Aorta (tissue), 5 donors: ENCODE results near the gene C10orf90. TPM values are rescaled to one million over a fixed set of nuclear protein-coding genes. Genes with fewer than 3 reads are reported as not detected.

Source experiments
- ATAC-seq: fragments of 200-7000 bp; cut with Tn5 transposase; one replicate; pipeline ENCODE4 v1.9.1; 2022; ENCODE audit warnings: moderate library complexity; ENCODE audit not compliant: low FRiP score
- DNase-seq, 2 donors: peaks; one replicate each; pipeline ENCODE4 v3.0.0-alpha.2; 2020
- H3K27ac ChIP-seq, 2 donors: one replicate each; pipeline ENCODE4 v1.5.1; 2013; ENCODE audit warnings: low read length in 2 of 2, mild to moderate bottlenecking in 2 of 2, moderate library complexity in 2 of 2, control low read depth in 1 of 2, inconsistent platforms in 1 of 2, low read depth in 1 of 2
- H3K27me3 ChIP-seq, 2 donors: one replicate each; pipeline ENCODE4 v1.6.1; 2013; ENCODE audit warnings: control low read depth in 1 of 2, low read length in 1 of 2, mild to moderate bottlenecking in 1 of 2, moderate library complexity in 1 of 2; ENCODE audit not compliant: insufficient read depth in 2 of 2, control insufficient read depth in 1 of 2
- H3K36me3 ChIP-seq, 2 donors: one replicate each; pipeline ENCODE4 v1.6.1; 2013; ENCODE audit warnings: control low read depth in 1 of 2, low read length in 1 of 2, mild to moderate bottlenecking in 1 of 2; ENCODE audit not compliant: insufficient read depth in 2 of 2, control insufficient read depth in 1 of 2
- H3K4me1 ChIP-seq, 2 donors: one replicate each; pipeline ENCODE4 v1.6.1; 2013; ENCODE audit warnings: low read length in 2 of 2, control low read depth in 1 of 2, mild to moderate bottlenecking in 1 of 2, moderate library complexity in 1 of 2; ENCODE audit not compliant: insufficient read depth in 2 of 2, control insufficient read depth in 1 of 2
- H3K4me3 ChIP-seq, 2 donors: one replicate each; pipeline ENCODE4 v1.5.1; 2013; ENCODE audit warnings: low read length in 2 of 2, control low read depth in 1 of 2, mild to moderate bottlenecking in 1 of 2
- H3K9me3 ChIP-seq: one replicate; pipeline ENCODE4 v1.6.1; 2013; ENCODE audit warnings: mild to moderate bottlenecking, low read length; ENCODE audit not compliant: control insufficient read depth
- WGBS, 2 donors: extraction: QIAGEN DNeasy Blood & Tissue Kit; methylation state at CpG; one replicate each; pipeline ENCODE4 v1.1.7; 2013; 5-methylcytosine and 5-hydroxymethylcytosine counted together
- intact Hi-C, 2 donors: fragments of 100-400 bp; cut with DNase I; formaldehyde crosslinking; loops; one replicate each; pipeline versions ENCODE4 v1.14.2 to v1.15.0; 2022
- polyA plus RNA-seq, 2 donors: library from polyadenylated mRNA; stranded (reverse); fragments of 200-250 nt; gene quantifications; one replicate each; pipeline ENCODE4 v1.2.3, GENCODE V29; 2013
- total RNA-seq, 2 donors: library from RNA; stranded (reverse); fragmentation: NEBNext Ultra II Directional; extraction: Animal tissue kit (Norgen Biotek cat#: 25700); gene quantifications; one replicate each; pipeline ENCODE4 v1.2.1, GENCODE V29; 2021
- donor health status: healthy with polysubstance abuse.
- donor health status: Bipolar disorder and iron deficiency.
- donor health status: DM: no; HTN: no; CAD: no.
- donor health status: DM: no; HTN: no; CAD: no.
- donor health status: DM: yes; HTN: yes; CAD: no.

The C10orf90 gene
- total and polyA plus RNA-seq, 4 donors, result not detected

DNA sequence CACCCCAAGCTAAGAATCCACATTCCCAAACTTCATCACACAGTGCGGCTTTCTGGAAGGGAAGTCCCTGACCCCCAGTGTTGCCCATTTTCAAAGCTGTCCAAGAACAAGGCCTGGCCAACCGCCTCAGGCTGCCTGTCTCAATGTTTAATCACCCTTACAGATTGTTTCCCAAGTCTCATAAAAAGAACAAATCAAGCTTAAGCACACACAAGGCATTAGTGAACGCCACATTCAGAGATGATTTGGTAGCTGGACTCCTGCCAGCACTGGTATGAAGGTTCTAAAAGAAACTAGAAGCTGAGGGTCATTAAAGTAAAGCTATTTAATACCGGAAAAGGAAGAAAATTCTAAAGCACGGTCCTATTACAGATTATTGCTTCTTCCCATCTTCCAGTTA, 35.6 kb downstream of the C10orf90 start:
- DNase-seq, result no peak
- Histone ChIP-seq H3K27me3 (no peaks in the 10 kb centered on the region), H3K9me3 (no peaks in the 10 kb centered on the region), H3K36me3 (no peaks in the 10 kb centered on the region), H3K4me1 (no peaks in the 10 kb centered on the region), H3K27ac (no peak overlapping the region), H3K4me3 (no peak overlapping the region)
- no peak for ATAC-seq
- intact Hi-C loops, result no loop called here
- WGBS, 2 donors, result 32 to 53% methylated on average over 5 of the region's 5 CpGs

DNA sequence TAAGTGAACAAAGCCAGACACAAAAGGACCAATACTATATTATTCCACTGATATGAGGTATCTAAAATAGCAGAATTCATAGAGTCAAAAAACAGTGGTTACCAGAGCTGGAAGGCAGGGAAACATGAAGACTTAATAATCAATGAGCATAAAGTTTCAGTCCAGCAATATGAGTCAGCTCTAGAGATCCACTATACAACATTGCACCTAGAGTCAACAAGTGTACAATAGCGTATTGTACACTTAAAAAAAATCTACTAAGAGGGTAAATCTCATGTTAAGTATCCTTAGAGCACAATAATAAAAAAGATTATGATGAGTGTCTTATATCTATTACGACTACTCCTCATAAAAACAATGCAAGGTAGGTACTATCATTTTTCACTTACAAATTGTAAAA, 36.1 kb downstream of the C10orf90 start:
- no peaks in the 10 kb centered on the region for H3K9me3 ChIP-seq
- whole genome bisulfite sequencing, 2 donors, result 89 to 91% methylated on average over 2 of the region's 2 CpGs
- DNase-seq (no peak), ATAC-seq (no peak)
- no peaks in the 10 kb centered on the region for H3K4me1 ChIP-seq
- no peaks in the 10 kb centered on the region for H3K36me3 ChIP-seq
- intact Hi-C loops, result no loop called here
- H3K27me3 ChIP-seq, result no peaks in the 10 kb centered on the region
- no peak overlapping the region for H3K27ac ChIP-seq
- no peak overlapping the region for H3K4me3 ChIP-seq

DNA sequence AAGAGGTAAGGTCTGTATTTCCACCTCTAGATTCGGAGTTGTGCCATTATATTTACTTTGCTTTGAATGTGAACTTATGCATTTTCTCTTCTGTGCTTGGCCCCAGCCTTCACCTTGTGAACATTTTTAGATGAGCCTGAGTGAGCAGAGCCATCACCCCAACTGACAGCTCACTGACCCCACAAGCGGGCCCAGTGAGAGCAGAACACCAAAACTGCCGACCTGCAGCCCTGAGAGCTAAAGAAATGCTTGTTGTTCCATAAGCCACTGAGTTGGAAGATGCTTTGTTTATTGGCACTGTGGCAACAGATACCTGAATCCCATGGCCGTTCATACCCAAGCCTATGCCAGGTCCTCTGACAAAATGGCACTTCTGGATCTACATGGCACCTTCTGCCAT, 37.8 kb downstream of the C10orf90 start:
- Histone ChIP-seq H3K36me3 (no peaks in the 10 kb centered on the region), H3K4me3 (no peak overlapping the region), H3K9me3 (no peaks in the 10 kb centered on the region), H3K4me1 (no peaks in the 10 kb centered on the region), H3K27me3 (no peaks in the 10 kb centered on the region), H3K27ac (no peak overlapping the region)
- ATAC-seq (no peak), DNase-seq (no peak)
- 74 to 75% methylated on average over 4 of the region's 4 CpGs for WGBS, 2 donors
- intact Hi-C loops, result no loop called here

DNA sequence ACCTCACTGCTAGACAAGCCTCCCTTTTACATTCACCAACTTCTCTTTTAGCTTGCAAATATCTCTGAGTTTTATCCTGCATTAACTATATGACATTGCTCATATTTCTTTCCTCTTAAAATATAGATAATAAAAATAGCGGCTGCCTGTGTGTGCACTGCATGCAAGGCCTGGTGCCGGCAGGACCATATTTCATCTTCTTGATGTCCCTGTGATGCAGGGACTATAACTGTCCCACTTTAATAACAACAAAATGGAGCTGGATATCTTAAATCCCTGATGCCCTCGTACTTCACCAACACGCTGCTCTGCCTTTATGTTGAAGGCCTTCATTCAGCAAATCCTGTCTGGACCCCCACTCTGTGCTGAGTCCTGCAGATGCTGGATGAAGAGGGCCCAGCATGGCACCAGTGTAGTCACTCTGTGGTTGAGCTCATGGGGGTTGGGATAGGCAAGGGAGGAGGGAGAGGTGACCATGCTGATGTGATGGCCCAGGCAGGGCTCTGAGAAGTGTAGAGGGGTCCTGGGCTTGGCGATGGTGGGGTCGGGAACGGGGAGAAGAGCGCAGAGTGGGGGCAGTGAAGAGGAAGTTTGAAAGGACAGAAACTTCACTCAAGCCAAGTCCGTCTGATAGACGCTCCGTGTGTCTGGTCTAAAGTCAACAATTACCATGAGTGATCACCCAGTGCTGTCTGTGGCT, 40.4 kb downstream of the C10orf90 start:
- Histone ChIP-seq H3K27ac (no peak overlapping the region), H3K9me3 (no peaks in the 10 kb centered on the region), H3K36me3 (no peaks in the 10 kb centered on the region), H3K4me3 (no peak overlapping the region), H3K4me1 (no peaks in the 10 kb centered on the region), H3K27me3 (no peaks in the 10 kb centered on the region)
- no peak for ATAC-seq
- WGBS, 2 donors, result 56 to 61% methylated on average over 11 of the region's 11 CpGs
- no peak for DNase-seq
- intact Hi-C loops, result no loop called here

DNA sequence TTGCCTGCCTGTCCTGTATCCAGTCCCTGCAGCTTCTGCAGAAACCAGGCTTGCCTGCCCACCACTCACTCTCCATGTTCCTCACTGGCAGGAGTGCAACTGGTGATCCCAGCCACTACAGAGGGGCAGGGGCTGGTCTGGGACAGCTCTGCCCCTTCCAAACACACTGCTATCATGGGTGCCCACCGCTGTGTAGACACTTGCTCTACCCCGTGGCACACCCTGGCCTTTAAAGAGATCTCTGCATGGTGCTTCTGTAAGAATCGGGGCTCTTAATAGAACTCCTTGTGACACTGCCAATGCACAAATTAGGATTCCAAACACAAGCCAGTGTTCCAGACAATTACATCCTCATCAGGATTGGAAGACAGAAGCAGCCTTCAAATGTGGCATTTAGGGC, 41.7 kb downstream of the C10orf90 start:
- no peaks in the 10 kb centered on the region for H3K36me3 ChIP-seq
- no peaks in the 10 kb centered on the region for H3K9me3 ChIP-seq
- WGBS, 2 donors, result 79 to 84% methylated on average over 3 of the region's 3 CpGs
- H3K27me3 ChIP-seq, result no peaks in the 10 kb centered on the region
- no peak overlapping the region for H3K27ac ChIP-seq
- no peaks in the 10 kb centered on the region for H3K4me1 ChIP-seq
- no peak overlapping the region for H3K4me3 ChIP-seq
- DNase-seq (no peak), ATAC-seq (no peak)
- intact Hi-C loops, result no loop called here

DNA sequence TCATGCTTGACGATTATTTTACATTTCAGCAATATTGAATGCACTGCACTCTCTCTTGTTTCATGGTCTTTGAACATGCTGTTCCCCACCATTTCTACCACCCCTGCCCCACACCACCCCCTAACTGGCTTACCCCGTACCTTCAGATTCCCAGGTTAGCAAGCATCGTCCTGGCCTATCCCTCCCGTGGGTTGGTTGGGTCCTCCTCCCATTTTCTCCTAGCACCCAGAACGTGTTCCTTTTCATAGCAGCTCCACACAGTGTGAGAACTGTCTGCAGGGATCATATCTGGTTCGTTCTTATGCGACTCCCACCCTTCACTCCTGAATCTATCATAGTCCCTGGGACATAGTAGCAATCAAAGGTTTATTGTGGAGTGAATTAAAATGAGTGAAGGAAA, 48.6 kb downstream of the C10orf90 start:
- Histone ChIP-seq H3K27me3 (no peaks in the 10 kb centered on the region), H3K4me3 (no peak overlapping the region), H3K27ac (no peak overlapping the region), H3K36me3 (no peaks in the 10 kb centered on the region), H3K4me1 (no peaks in the 10 kb centered on the region), H3K9me3 (no peaks in the 10 kb centered on the region)
- WGBS, 2 donors, result 76 to 78% methylated on average over 7 of the region's 7 CpGs
- intact Hi-C loops, result no loop called here
- no peak for ATAC-seq
- DNase-seq, result no peak

DNA sequence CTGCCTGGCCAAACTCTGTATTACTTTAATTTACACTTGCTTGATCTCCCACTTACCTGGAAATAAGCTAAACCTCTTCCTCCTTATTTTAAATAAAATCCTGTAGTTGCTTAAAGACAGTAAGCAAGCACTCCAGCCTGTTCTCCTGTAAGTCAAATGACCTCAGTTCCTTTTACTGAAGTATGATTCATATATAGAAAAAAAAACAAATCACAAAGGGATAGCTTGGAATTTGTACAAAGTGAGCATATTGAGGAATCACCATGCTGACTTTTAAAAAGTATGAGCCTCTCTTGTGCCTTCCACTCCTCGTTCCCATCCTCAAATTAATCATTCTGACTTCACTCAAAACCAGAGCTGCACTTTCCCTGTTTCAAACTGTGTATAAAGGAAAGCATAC, 52.0 kb downstream of the C10orf90 start:
- Histone ChIP-seq H3K4me1 (no peaks in the 10 kb centered on the region), H3K9me3 (no peaks in the 10 kb centered on the region), H3K36me3 (no peaks in the 10 kb centered on the region), H3K27me3 (no peaks in the 10 kb centered on the region), H3K27ac (no peak overlapping the region), H3K4me3 (no peak overlapping the region)
- no peak for ATAC-seq
- intact Hi-C loops, result no loop called here
- 19 to 31% methylated on average over 1 of the region's 1 CpG for WGBS, 2 donors
- DNase-seq, result no peak

DNA sequence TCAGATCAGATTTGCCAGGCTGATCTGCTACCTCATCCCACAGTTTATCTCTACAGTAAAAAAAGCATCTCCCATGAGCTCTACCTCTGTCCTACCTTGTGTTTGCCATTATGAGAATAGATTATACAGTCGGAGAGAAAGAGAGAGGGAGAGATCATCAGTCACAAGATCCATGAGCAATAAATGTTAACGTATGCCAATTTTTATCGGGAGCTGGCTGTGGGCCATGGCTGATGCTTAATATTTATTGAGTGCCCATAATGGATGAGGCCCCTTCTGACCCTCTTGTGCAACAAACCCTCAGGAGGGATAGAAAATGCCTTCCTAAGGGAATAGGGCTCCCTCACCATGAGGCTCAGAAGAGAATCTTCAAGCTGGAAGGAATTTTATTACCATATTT, 52.8 kb downstream of the C10orf90 start:
- 80 to 85% methylated on average over 3 of the region's 3 CpGs for WGBS, 2 donors
- no peak for DNase-seq
- intact Hi-C loops, result no loop called here
- H3K27ac ChIP-seq, result no peak overlapping the region
- no peak for ATAC-seq
- H3K9me3 ChIP-seq, result no peaks in the 10 kb centered on the region
- H3K4me3 ChIP-seq, result no peak overlapping the region
- H3K4me1 ChIP-seq, result no peaks in the 10 kb centered on the region
- H3K27me3 ChIP-seq, result no peaks in the 10 kb centered on the region
- H3K36me3 ChIP-seq, result no peaks in the 10 kb centered on the region

DNA sequence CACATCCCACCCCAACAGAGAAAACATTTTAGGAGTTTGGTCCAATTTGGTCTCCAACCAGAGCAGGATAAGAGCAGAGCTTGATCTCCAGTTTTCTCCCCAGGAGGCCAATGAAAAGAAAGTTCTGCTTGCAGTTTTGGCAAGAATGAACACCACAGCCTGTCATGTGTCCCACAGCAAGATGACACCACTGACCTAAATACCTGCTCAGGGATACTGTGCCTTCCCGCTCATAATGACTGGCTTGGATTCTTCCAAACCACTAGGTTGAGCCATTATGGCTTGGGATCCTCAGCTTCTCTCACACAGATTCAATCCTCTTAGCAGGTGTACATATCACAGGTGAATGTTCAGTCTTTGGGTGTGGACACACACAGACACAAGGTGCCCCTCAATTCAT, 53.3 kb downstream of the C10orf90 start:
- no peak for ATAC-seq
- intact Hi-C loops, result no loop called here
- Histone ChIP-seq H3K36me3 (no peaks in the 10 kb centered on the region), H3K4me3 (no peak overlapping the region), H3K9me3 (no peaks in the 10 kb centered on the region), H3K4me1 (no peaks in the 10 kb centered on the region), H3K27me3 (no peaks in the 10 kb centered on the region), H3K27ac (no peak overlapping the region)
- WGBS, 2 donors, result 91 to 100% methylated on average over 1 of the region's 1 CpG
- no peak for DNase-seq
